NT2/D1 (cell line): ENCODE measurements around the gene C9orf78.

Source experiments
- SUZ12 ChIP-seq: IDR thresholded peaks from 2 replicates; pipeline ENCODE4 v1.6.1; 2011; ENCODE audit not compliant: insufficient read length, insufficient read depth; ENCODE audit errors: extremely low read depth
- YY1 ChIP-seq: IDR thresholded peaks from 2 replicates; pipeline ENCODE4 v1.6.1; 2011; ENCODE audit not compliant: insufficient read length, insufficient read depth
- ZNF274 ChIP-seq: IDR thresholded peaks from 2 replicates; pipeline ENCODE4 v1.6.1; 2011; ENCODE audit warnings: mild to moderate bottlenecking, low read depth, low read length

- TF ChIP-seq ZNF274 (no peak), SUZ12 (no peak), YY1 (no peak)
Measured at GRCh38 chr9:129814432-129815223, 20.4 kb downstream of the C9orf78 start.
